Stimulated activated CD8-positive, alpha-beta memory T cell treated with anti-CD3 and anti-CD28 coated beads, Interleukin-7, amount 100 ng/mL, for 24 hours (primary cell): Measurements from ENCODE around the gene ASTN1.

Source experiments
- DNase-seq: peaks from one replicate; pipeline ENCODE4 v3.0.0-alpha.2; 2020; ENCODE audit warnings: low read depth

Gene ASTN1

GRCh38 chr1:176877557-176877956 lies 287.0 kb downstream of the ASTN1 start:
- no peak for DNase-seq

- DNase-seq: no peak
These were observed 287.5 kb downstream of the ASTN1 start for GRCh38 chr1:176876966-176877515.

- DNase-seq: no peak
These were observed 294.9 kb downstream of the ASTN1 start for GRCh38 chr1:176869577-176869976.

DNA sequence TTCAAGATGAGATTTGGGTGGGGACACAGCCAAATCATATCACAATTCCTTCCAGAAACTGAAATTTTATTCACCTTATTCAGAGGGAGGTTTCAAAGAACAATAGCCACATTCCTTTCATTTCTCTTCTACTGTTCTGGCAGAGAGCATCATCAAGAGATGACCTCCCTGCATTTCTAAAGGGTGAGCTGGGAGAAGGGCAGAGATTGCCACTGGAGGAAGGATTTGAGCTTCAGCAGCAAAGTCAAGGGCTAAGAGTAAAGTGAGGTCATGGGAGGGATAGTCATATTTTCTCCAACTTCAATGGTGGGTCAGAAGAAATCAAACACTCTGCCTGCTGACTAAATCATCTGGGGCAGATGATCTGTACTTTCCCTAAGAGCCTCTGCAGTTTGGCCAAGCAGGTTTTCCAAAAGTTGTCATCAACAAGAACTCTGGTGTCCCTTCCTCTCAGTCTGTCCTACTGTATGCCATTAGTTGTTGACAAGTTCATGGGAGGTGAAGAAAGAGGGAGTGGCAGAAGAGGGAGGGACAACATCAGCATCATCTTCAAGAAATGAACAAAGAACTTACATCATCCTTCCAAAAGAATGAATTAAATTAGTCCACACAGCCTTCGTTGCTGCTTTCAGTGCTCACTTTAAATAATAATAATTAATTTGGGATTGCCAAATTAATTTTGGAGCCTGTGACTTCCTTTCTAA lies 298.3 kb downstream of the ASTN1 start:
- DNase-seq: no peak

DNA sequence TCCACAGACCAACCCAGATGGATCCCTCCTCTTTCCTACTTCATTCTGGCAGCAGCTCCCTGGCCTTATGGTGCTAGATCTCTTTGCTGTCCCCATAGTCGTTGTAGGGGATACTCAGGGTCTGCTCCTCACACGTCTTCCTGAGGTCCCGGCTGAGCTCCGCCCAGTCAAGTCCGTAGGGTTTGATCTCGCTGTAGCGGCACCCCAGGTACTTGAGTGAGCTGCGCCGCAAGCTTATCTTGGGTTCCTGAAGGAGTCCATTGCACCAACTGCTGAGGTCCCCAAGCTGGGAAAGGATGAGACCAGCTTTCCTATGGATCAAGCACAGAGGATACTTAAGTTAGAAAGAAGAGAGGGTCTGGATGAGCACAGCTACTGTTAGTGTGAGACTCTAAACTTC lies 300.3 kb downstream of the ASTN1 start:
- no peak for DNase-seq

DNA sequence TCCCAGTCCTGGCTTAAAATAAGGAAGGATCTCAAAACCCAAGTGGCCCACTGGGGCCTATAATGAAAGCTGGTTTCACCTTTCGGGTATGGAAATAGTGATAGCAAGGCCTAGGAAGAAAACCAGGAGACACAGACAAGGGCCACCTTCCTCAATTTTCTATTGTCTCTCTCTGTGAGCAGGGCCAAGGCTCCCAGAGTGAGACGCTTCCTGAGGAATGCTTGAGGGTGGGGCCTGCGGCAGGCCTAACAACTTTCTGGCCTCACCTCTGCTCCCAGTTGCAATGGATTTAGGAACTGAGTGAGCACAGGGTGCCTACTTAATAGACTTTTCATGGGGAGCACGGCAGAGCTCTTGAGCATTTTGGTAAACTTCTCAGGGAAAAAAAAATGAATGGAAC lies 300.9 kb downstream of the ASTN1 start:
- no peak for DNase-seq

DNA sequence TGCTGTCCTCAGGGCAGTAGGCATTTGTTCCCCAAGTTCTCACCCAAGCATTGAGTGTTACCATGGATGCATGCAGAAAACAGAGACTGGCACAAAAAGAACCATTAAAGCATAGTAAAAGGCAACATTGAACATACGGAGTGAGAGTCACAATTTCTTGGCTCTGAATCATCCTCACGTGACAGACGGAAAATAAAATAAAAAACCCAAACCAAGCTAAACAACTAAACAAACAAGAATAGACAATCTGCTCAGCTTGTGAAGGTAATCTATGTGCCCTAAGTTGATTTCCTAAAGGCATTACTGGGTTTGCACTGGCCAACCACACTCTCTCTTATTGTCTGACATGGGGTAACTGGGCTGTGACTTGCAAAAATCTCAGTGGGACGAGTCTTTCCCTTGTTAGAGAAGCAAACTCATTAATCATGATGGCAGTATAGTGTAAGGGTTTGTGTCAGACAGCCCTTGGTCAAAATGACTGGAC lies 306.0 kb downstream of the ASTN1 start:
- no peak for DNase-seq

DNA sequence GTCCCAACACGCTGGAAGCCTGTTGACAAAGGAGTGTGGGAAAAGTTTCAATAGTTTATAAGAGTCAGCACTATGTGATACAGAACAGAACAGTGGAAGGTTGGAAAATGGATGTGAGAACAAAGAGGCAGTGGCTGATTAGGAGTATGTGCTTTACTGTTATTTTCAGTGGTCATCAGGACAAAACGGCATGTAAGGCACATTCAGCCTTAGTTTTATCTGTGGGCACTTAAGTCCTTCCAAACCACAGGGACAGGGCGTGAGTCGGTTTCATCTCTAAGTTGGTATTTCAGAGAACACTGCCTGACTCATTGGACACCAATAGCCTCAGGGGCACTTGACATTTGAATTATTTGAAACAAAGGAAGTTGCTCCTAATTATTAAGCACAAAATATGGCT lies 306.9 kb downstream of the ASTN1 start:
- no peak for DNase-seq

DNA sequence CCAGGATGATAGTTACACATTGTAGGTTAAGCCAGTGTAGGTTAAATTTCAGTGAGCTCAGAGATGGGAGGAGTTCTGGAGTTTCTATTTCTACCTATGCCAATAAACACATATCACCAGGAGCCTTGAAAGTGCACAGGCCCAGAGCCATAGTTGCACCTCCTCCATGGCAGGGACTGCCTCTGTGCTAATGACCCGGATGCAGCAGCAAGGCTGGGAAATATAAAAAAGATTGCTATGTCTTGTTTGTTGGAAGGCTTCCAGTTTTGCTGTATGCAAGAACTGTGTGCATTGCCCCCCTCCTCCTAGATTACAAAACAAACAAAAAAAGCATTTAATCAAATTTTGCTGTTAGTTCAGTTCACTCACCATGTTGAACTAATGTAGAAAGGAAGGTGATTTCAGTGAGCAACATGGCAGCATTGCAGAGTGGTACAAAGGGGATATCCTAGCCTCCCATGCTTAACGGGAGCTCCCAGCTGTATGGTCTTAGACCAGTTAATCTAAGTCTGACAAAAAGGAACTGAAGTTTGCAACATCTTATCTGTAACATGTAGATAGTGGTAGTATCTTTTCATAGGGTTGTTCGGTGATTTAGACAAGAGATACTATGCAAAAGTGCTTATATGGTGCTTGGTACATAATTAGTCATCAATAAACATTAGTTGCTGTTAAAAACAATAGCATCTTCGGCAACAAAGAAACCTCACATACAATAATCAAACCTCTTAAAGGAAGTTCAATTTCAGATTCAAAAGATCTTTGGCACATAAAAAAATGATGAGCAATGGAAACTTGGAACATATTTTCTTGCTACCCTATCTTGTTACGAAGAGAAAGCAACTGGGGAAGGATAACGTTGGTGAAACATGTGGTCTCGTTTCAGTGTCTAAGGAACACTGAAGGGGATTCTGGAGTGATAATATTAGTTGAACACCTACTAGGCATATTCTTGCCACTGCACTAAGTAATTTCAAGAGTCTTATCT lies 309.5 kb downstream of the ASTN1 start:
- no peak for DNase-seq

- no peak for DNase-seq
These were observed 310.4 kb downstream of the ASTN1 start for GRCh38 chr1:176854121-176854520.

- no peak for DNase-seq
These were observed 311.0 kb downstream of the ASTN1 start for GRCh38 chr1:176853503-176853902.

DNA sequence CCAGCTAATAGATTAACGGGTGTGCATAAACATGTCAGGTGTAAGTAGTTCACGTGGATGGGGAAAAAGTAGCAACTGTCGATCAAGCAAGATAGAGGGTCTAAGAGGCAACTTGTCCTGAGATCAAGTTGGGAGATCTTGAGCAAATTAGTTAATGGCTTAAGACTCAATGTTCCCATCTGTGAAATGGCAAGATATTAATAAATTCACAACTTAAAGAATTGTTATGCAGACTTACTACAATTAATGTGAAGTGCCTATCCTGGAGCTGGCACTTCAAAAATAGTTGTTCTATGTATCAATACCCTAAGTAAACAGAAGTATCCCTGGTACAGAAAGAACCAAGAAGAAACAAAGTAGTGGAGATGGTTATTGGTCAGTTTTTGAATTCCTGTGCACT lies 312.4 kb downstream of the ASTN1 start:
- DNase-seq: no peak

DNA sequence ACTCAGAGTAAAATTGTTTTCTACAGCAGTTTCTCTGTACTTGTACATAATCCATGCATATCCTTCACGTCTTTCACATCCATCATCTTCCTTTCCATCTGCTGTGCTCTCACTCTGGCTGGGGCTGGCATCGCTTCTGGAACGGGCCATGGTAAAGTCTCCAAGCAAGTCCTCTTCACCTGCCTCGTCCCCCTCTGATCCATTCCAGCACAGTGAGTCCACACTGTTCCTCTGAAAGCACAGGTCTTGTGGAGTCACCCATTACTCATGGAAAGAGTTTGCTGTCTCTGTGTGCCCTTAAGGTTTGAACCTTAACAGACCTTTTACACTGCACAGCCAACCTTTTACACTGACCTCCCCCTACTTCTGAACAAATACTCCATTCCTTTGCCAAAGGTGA lies 313.6 kb downstream of the ASTN1 start:
- DNase-seq: no peak

GRCh38 chr1:176849281-176849680 lies 315.2 kb downstream of the ASTN1 start:
- DNase-seq: no peak

- DNase-seq: no peak
These were observed 317.5 kb downstream of the ASTN1 start for GRCh38 chr1:176847052-176847451.

GRCh38 chr1:176843352-176844297 lies 320.9 kb downstream of the ASTN1 start:
- no peak for DNase-seq

GRCh38 chr1:176841238-176841637 lies 323.3 kb downstream of the ASTN1 start:
- no peak for DNase-seq

GRCh38 chr1:176839216-176839615 lies 325.3 kb downstream of the ASTN1 start:
- DNase-seq: no peak

GRCh38 chr1:176838276-176838995 lies 326.1 kb downstream of the ASTN1 start:
- DNase-seq: no peak

GRCh38 chr1:176837708-176838107 lies 326.8 kb downstream of the ASTN1 start:
- no peak for DNase-seq

- DNase-seq: no peak
These were observed 333.4 kb downstream of the ASTN1 start for GRCh38 chr1:176831150-176831549.
